GM21526 (cell line): ENCODE measurements around the gene SPG21.
"Not testable (repeated sequence)": the region's sequence is repeated elsewhere in the genome, so short reads cannot be mapped to it uniquely, and the experiment has no call there.

Experiments
- ATAC-seq: cut with Tn5 transposase; IDR thresholded peaks from one replicate; pipeline ENCODE4 v1.9.1; 2021; ENCODE audit warnings: moderate library complexity; ENCODE audit not compliant: unreplicated experiment, low FRiP score

Gene SPG21, protein sequence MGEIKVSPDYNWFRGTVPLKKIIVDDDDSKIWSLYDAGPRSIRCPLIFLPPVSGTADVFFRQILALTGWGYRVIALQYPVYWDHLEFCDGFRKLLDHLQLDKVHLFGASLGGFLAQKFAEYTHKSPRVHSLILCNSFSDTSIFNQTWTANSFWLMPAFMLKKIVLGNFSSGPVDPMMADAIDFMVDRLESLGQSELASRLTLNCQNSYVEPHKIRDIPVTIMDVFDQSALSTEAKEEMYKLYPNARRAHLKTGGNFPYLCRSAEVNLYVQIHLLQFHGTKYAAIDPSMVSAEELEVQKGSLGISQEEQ

DNA sequence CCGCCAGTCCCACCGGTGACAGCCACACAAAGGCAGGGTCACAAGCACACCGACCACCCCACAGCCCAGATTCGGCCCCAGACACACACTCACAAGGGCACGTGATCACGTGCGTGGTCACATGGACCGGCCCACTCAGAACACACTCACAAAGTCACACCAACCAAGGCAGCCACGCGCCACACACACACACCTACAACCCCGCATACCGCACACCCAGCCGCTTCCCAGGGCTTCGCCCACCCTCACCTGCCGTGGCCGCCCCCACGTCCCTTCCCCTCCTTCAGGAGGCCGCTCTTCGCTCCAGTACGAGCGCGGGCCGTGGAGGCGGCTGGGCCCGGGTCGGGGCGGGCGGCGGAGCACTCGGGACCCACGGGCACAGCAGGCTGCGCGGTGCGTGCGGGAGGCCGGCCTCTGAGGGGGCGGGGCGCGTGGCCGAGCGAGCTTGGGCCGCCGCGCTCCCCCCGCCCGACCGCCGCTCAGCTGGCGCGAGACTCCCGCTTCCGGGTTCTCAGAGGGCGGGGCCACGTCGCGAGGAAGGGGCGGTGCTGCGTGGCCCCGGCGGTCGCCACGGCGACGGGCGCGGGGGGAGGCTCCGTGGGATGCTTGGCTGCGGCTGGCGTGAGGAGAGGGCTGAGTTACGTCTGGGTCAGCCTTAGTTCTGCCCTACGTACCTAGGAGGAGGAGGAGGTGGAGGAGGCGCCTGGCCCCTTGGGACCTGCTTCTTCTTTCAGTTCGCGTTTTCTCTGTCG lies at the start of gene SPG21:
Gene SPG21, minus strand, starts transcription at position 499 of the 752 bp plus-strand sequence. CDS start 6,345 bp downstream, outside the sequence.
- peak; percentile 89 for ATAC-seq

DNA sequence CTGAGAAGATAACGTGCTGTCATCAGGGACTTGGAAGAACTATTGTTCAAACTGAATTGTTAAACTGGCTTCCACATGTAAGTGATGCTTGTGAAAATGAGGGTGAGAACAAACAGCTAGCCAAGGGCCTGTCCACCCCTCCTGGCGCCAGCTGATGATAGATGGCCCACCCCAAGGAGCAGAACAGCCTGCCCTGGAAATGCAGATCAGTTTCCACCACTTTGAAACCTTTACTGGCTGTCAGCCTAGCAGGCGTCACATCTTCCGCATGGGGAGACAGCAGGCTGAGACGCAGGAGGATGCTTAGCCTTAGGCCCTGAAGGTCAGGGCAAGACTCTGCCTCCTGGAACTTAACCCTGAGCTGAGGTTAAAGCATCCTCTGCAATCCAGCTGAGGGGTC lies 49.1 kb upstream of the SPG21 start:
- ATAC-seq = no peak

DNA sequence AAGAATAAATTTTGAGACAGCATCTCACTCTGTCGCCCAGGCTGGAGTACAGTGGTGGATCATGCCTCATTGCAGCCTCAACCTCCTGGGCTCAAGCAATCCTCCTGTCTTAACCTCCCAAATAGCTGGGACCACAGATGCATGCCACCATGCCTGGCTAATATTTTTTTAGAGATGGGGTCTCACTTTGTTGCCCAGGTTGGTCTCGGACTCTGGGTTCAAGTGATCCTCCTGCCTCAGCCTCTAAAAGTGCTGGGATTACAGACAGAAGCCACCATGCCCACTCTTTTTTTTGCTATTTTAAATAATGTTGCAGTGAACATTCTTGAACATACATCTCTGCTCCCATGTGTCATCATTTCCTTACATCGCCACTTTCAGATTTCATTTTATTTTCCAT lies 48.7 kb upstream of the SPG21 start:
- ATAC-seq = no peak

GRCh38 chr15:65037309-65037708 lies 47.6 kb upstream of the SPG21 start:
- ATAC-seq = no peak

DNA sequence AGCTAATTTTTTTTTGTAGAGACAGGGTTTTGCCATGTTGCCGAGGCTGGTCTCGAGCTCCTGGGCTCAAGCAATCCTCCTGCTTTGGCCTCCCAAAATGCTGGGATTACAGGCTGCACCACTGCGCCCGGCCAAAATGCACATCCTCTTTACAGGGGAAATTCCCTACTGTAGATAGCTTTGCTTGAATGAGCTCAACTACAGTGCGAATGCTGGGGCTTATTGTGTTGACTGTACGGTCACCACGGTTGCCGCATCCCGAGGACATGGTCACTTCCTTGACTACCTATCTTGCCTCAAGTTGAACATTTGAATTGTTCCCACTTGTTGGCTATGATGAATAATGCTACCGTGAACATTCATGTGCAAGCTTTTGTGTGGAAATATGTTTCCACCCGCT lies 45.0 kb upstream of the SPG21 start:
- ATAC-seq = no peak

DNA sequence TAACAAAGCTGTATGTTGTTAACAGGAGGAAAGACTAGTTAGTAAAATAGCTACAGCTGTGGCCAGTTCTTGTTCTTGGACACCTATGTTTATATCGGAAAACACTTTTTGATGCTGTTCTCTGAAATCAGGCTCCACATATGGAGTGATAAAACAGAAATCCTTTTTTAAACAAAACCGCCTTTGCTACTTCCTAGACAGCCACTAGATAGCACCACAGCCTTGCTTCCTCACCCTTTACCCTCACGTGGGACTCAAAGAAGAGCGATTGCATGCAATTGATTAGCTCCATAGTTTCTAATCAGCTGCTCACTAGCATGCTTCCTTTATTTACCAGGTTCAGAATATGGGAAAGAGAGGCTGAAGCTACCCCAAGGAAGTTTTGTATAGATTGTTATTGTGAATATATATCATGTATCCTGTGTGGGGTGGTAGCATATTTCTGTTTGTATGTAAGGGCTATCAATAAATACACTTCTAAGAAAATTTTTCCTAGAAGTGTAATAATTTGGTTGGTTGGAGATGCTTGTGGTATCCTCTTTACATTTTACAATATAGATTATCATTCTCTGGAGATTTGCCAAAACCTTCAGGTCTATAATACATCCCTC lies 44.0 kb upstream of the SPG21 start:
- no peak for ATAC-seq

- ATAC-seq = no peak
These were observed 43.3 kb upstream of the SPG21 start for GRCh38 chr15:65032801-65033537.

GRCh38 chr15:65029736-65030208 lies 40.1 kb upstream of the SPG21 start:
- ATAC-seq = no peak

- peak; percentile 72 for ATAC-seq
These were observed 39.4 kb upstream of the SPG21 start, which contains the start of gene MTFMT for GRCh38 chr15:65028921-65029735. Gene MTFMT, minus strand, starts transcription at chr15:65029639. Its CDS starts 26 bp downstream, at chr15:65029613.

DNA sequence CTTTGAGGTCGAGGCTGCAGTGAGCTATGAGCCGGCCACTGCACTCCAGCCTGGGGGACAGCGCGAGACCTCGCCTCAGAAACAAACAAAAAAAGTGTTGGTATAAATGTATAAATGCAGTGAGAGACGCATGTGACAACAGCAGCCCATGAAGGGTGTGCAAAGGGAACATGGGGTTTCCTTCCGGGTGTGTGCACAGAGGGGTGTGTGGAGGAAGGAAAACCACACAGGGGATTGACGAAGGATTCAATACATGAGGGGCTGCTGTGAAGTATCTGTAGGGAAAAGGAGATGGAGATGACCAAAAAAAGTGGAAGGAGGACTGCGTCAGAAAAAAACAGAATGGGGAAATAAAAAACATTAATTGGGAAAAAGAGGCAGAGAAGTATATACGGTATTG lies 38.6 kb upstream of the SPG21 start:
- ATAC-seq = no peak

- no peak for ATAC-seq
These were observed 37.9 kb upstream of the SPG21 start for GRCh38 chr15:65027593-65027992.

DNA sequence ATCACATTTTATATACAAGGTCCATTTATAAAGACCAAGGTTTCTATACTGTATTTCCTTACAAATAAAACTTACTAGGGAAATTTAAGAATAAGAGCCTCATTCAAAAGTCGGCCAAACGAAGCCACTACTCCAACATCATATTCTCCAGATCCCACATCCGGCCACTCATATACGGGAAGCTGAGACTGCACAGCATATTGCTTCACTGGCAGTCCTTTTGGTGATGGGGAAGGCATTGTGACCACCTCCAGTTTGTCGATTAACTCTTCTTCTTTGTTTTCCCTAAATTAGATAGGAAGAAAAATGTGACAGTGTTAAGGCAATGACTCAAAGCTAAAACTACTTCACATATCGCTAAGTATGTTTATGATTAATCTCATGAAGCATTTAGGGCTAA lies 37.0 kb upstream of the SPG21 start:
- no peak for ATAC-seq

DNA sequence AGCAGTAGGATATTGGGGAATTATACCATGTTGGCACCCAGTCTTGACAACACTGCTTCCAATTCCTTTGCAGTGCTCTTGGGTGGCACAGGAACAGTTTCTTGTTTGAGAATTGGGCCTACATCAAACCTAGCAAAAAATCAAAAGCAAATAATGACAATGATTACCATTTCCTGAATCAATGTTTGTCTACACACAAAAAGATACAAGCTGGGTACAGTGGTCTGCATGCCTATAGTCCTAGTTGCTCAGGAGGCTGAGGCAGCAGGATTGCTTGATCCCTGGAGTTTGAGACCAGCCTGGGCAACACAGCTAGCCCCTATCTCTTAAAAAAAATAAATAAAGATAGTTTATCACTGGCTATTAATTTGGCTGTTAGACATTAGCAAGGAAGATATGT lies 31.8 kb upstream of the SPG21 start:
- ATAC-seq = no peak

DNA sequence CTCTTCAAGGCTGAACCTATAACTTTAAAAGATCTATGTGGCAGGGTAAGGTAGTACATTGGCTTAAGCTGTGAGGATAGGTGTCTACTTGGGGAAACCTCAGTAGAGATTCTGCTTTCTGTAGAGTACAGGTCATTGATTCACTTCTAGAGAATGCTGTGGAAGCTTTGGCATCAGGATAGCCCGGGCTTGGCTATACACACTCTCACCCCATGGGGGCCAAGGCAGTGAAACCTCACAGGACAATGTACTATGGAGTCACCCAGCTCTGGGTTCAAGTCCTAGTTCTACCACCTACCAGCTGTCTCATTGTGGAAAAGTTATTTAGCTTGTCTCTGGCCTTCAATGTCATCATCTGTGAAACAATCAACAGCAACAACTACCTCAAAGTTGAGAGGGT lies 30.7 kb upstream of the SPG21 start:
- no peak for ATAC-seq

DNA sequence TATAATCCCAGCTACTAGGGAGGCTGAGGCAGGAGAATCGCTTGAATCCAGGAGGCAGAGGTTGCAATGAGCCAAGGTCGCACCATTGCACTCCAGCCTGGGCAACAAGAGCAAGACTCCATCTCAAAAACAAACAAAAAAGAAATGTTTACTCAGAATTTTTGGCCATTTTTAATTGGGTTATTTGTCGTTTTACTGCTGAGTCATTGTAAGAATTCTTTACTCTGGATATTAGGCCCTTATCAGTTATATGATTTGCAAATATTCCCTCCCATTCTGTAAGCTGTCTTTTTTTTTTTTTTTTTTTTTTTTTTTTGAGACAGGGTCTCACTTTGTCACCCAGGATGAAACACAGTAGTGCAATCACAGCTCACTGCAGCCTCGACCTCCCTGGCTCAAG lies 21.5 kb upstream of the SPG21 start:
- not testable (repeated sequence) for ATAC-seq

DNA sequence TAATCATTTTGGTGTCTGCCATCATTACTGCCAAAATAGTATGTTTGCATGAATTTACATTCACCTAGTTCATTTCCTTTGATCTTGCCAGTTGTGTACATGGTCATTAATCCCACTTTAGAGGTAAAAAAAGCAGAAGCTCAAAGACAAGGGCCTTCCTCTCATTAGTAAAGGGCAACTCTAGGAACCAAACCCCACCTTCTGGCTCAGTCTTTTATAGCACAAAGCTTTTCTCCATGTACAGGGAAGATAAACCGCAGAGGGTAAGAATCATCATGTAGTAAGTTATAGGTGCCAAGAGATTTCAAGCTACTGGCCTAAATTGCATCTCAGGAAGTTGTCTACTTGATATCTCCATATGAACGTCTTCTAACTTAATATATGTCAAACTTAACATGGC lies 19.3 kb upstream of the SPG21 start:
- ATAC-seq = no peak

DNA sequence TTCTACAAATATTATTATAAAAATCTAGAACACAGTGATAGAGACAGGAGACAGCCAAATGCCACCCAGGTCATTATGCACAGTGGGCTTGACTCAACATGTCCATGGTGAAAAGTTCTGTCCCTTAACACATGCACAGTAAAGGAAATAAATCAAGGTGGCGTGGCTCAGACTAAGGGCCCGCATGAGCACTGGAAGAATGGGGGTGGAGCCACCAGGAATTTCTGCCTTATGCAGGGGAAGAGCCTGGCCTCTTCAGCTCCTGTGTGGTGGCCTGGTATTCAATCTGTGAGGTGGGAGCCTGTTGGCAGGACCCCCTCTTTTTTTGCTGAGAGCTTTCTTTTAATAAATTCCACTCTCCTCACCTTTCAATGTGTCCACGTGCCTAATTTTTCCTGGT lies 17.2 kb upstream of the SPG21 start:
- ATAC-seq = no peak

DNA sequence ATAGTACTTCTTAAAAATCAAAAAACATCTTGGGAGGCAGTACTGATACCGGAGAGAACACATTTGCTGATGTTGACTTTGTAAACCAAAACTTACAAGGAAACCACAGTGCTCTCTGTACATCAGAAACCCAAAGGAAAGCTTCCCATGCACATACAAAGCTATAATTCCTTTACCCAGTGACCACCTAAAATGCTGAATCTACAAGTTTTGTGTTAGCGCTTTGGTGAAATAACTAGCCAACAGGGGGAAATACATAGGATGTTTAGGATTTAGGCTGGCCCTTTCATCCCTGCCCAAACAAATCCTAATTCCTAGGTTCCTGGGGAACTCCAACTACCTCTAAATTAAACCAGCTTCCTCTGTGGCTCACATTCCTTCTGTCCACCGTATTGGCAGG lies 15.3 kb upstream of the SPG21 start:
- ATAC-seq = no peak

DNA sequence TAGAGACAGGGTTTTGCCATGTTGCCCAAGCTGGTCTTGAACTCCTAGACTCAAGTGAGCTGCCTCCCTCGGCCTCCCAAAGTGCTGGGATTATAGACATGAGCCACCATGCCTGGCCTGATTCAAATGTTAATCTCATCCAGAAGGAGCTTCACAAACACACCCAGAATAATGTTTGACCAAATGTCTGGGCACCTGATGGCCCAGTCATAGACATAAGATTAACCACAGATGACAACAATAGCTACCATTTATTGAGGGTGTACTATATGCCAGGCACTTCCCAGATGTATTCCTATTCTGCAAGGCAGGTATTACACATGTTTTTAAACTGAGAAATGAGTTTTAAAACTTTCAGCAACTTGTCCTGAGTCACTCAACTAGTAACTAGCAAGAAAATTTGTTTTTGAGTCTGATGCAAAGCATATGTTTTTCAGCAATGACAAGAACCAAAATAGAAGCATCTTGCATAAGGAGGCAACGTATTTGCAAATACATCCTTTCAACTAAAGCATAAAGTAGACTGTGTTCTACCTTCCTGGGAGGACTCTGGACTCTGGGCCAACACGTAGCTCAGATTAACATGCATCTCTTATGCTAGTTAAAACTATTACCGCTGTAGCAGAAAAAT lies 8.1 kb upstream of the SPG21 start:
- ATAC-seq = no peak
